Measurements from ENCODE around the gene ARPC1B. TPM values are rescaled to one million over a fixed set of nuclear protein-coding genes. Genes with fewer than 3 reads are reported as not detected.
"Not testable (repeated sequence)": the region's sequence is repeated elsewhere in the genome, so short reads cannot be mapped to it uniquely, and the experiment has no call there.

Gene ARPC1B
- total RNA-seq, 1 experiment from 2014 or later: 231 TPM

- not testable (repeated sequence) for H3K27ac ChIP-seq; H3K9me3 ChIP-seq (replicated peaks); H3K4me3 ChIP-seq; H3K4me1 ChIP-seq (replicated peaks); H3K27me3 ChIP-seq (replicated peaks); DNase-seq (ENCODE audit: low read depth in 1 of 2, low spot score in 2 of 2)
- H3K36me3 ChIP-seq: peaks cover 71% of the 10 kb centered on the region
These were observed 12.7 kb downstream of the ARPC1B start for GRCh38 chr7:99387239-99387635.

GRCh38 chr7:99387912-99388311 is 13.4 kb downstream of the ARPC1B start:
- Histone ChIP-seq H3K4me3 (no peak overlapping the region), H3K9me3 (replicated peaks) (no peaks in the 10 kb centered on the region), H3K4me1 (replicated peaks) (no peaks in the 10 kb centered on the region), H3K36me3 (peaks cover 78% of the 10 kb centered on the region), H3K27ac (no peak overlapping the region), H3K27me3 (replicated peaks) (no peaks in the 10 kb centered on the region)
- no peak for DNase-seq (ENCODE audit: low read depth in 1 of 2, low spot score in 2 of 2)

GRCh38 chr7:99389772-99390171 is 15.2 kb downstream of the ARPC1B start:
- peaks cover 88% of the 10 kb centered on the region for H3K36me3 ChIP-seq
- H3K4me3 ChIP-seq: no peak overlapping the region
- H3K9me3 ChIP-seq (replicated peaks): no peaks in the 10 kb centered on the region
- no peaks in the 10 kb centered on the region for H3K27me3 ChIP-seq (replicated peaks)
- H3K4me1 ChIP-seq (replicated peaks): no peaks in the 10 kb centered on the region
- no peak overlapping the region for H3K27ac ChIP-seq
- DNase-seq (ENCODE audit: low read depth in 1 of 2, low spot score in 2 of 2): no peak

- H3K4me1 ChIP-seq (replicated peaks): no peaks in the 10 kb centered on the region
- peaks cover 92% of the 10 kb centered on the region for H3K36me3 ChIP-seq
- H3K4me3 ChIP-seq: no peak overlapping the region
- no peaks in the 10 kb centered on the region for H3K27me3 ChIP-seq (replicated peaks)
- no peak overlapping the region for H3K27ac ChIP-seq
- H3K9me3 ChIP-seq (replicated peaks): no peaks in the 10 kb centered on the region
- no peak for DNase-seq (ENCODE audit: low read depth in 1 of 2, low spot score in 2 of 2)
These were observed 16.5 kb downstream of the ARPC1B start for GRCh38 chr7:99390941-99391602.

- no peak for DNase-seq (ENCODE audit: low read depth in 1 of 2, low spot score in 2 of 2)
- H3K27ac ChIP-seq: no peak overlapping the region
- peaks cover 90% of the 10 kb centered on the region for H3K36me3 ChIP-seq
- no peaks in the 10 kb centered on the region for H3K27me3 ChIP-seq (replicated peaks)
- no peaks in the 10 kb centered on the region for H3K4me1 ChIP-seq (replicated peaks)
- H3K4me3 ChIP-seq: no peak overlapping the region
- H3K9me3 ChIP-seq (replicated peaks): no peaks in the 10 kb centered on the region
These were observed 17.5 kb downstream of the ARPC1B start for GRCh38 chr7:99392046-99392445.

- no peak for DNase-seq (ENCODE audit: low read depth in 1 of 2, low spot score in 2 of 2)
- no peaks in the 10 kb centered on the region for H3K9me3 ChIP-seq (replicated peaks)
- H3K27me3 ChIP-seq (replicated peaks): no peaks in the 10 kb centered on the region
- no peak overlapping the region for H3K27ac ChIP-seq
- peaks cover 93% of the 10 kb centered on the region for H3K36me3 ChIP-seq
- no peak overlapping the region for H3K4me3 ChIP-seq
- no peaks in the 10 kb centered on the region for H3K4me1 ChIP-seq (replicated peaks)
These were observed 18.3 kb downstream of the ARPC1B start for GRCh38 chr7:99392659-99393354.

GRCh38 chr7:99393355-99394187 is 19.0 kb downstream of the ARPC1B start:
- DNase-seq (ENCODE audit: low read depth in 1 of 2, low spot score in 2 of 2): no peak
- no peaks in the 10 kb centered on the region for H3K9me3 ChIP-seq (replicated peaks)
- H3K27ac ChIP-seq: no peak overlapping the region
- H3K36me3 ChIP-seq: peaks cover 93% of the 10 kb centered on the region
- H3K4me3 ChIP-seq: no peak overlapping the region
- no peaks in the 10 kb centered on the region for H3K27me3 ChIP-seq (replicated peaks)
- H3K4me1 ChIP-seq (replicated peaks): no peaks in the 10 kb centered on the region

- Histone ChIP-seq H3K27me3 (replicated peaks) (no peaks in the 10 kb centered on the region), H3K4me3 (no peak overlapping the region), H3K36me3 (peaks cover 96% of the 10 kb centered on the region), H3K4me1 (replicated peaks) (no peaks in the 10 kb centered on the region), H3K27ac (no peak overlapping the region), H3K9me3 (replicated peaks) (no peaks in the 10 kb centered on the region)
- DNase-seq (ENCODE audit: low read depth in 1 of 2, low spot score in 2 of 2): no peak
These were observed 19.6 kb downstream of the ARPC1B start for GRCh38 chr7:99394188-99394502.

GRCh38 chr7:99395616-99396327 is 21.2 kb downstream of the ARPC1B start:
- Histone ChIP-seq H3K4me1 (replicated peaks) (no peaks in the 10 kb centered on the region), H3K27ac (no peak overlapping the region), H3K9me3 (replicated peaks) (no peaks in the 10 kb centered on the region), H3K4me3 (no peak overlapping the region), H3K27me3 (replicated peaks) (no peaks in the 10 kb centered on the region), H3K36me3 (peaks cover 96% of the 10 kb centered on the region)
- DNase-seq (ENCODE audit: low read depth in 1 of 2, low spot score in 2 of 2): no peak

GRCh38 chr7:99396418-99397296 is 22.1 kb downstream of the ARPC1B start:
- H3K4me3 ChIP-seq: no peak overlapping the region
- H3K9me3 ChIP-seq (replicated peaks): no peaks in the 10 kb centered on the region
- H3K27me3 ChIP-seq (replicated peaks): no peaks in the 10 kb centered on the region
- no peak for DNase-seq (ENCODE audit: low read depth in 1 of 2, low spot score in 2 of 2)
- H3K36me3 ChIP-seq: peaks cover 96% of the 10 kb centered on the region
- H3K4me1 ChIP-seq (replicated peaks): no peaks in the 10 kb centered on the region
- no peak overlapping the region for H3K27ac ChIP-seq

- no peaks in the 10 kb centered on the region for H3K9me3 ChIP-seq (replicated peaks)
- H3K27me3 ChIP-seq (replicated peaks): no peaks in the 10 kb centered on the region
- no peaks in the 10 kb centered on the region for H3K4me1 ChIP-seq (replicated peaks)
- no peak overlapping the region for H3K4me3 ChIP-seq
- peaks cover 96% of the 10 kb centered on the region for H3K36me3 ChIP-seq
- no peak overlapping the region for H3K27ac ChIP-seq
- DNase-seq (ENCODE audit: low read depth in 1 of 2, low spot score in 2 of 2): no peak
These were observed 22.9 kb downstream of the ARPC1B start for GRCh38 chr7:99397297-99397983.

- DNase-seq (ENCODE audit: low read depth in 1 of 2, low spot score in 2 of 2): no peak
- H3K4me3 ChIP-seq: no peak overlapping the region
- peaks cover 93% of the 10 kb centered on the region for H3K36me3 ChIP-seq
- H3K4me1 ChIP-seq (replicated peaks): no peaks in the 10 kb centered on the region
- H3K9me3 ChIP-seq (replicated peaks): no peaks in the 10 kb centered on the region
- H3K27me3 ChIP-seq (replicated peaks): no peaks in the 10 kb centered on the region
- no peak overlapping the region for H3K27ac ChIP-seq
These were observed 24.4 kb downstream of the ARPC1B start for GRCh38 chr7:99398891-99399445.

Measured in SJSA1 (cell line).